DND-41 (cell line): ENCODE results near the gene PLXNC1.

Experiments used
- ATAC-seq: fragments of 200-7000 bp; cut with Tn5 transposase; 3 replicates; pipeline ENCODE4 v1.9.1; 2021; ENCODE audit warnings: low read depth; ENCODE audit not compliant: insufficient read depth
- DNase-seq: peaks from one replicate; pipeline ENCODE4 v3.0.0-alpha.2; 2020
- H2AFZ ChIP-seq: 2 replicates; pipeline ENCODE4 v1.6.0; 2012; ENCODE audit warnings: low read depth, low read length
- H3K27ac ChIP-seq: 2 replicates; pipeline ENCODE4 v1.5.1; 2012; ENCODE audit warnings: low read length, inconsistent platforms
- H3K27me3 ChIP-seq: fragments of 200-600 bp; sonication (generic); 2 replicates; pipeline ENCODE4 v1.6.0; 2012; ENCODE audit warnings: low read length, mild to moderate bottlenecking, inconsistent platforms; ENCODE audit not compliant: insufficient read depth, poor library complexity
- H3K36me3 ChIP-seq: 2 replicates; pipeline ENCODE4 v1.5.1; 2012; ENCODE audit warnings: low read length, inconsistent platforms; ENCODE audit not compliant: insufficient read depth
- H3K4me1 ChIP-seq: 2 replicates; pipeline ENCODE4 v1.5.1; 2012; ENCODE audit warnings: mild to moderate bottlenecking, low read length; ENCODE audit not compliant: insufficient read depth
- H3K4me2 ChIP-seq: 2 replicates; pipeline ENCODE4 v1.6.0; 2012; ENCODE audit warnings: mild to moderate bottlenecking, moderate library complexity, low read length, inconsistent platforms; ENCODE audit not compliant: insufficient read depth
- H3K4me3 ChIP-seq, 2 experiments: fragments of 200-600 bp in 1 of 2; shearing (Covaris generic) in 1 of 2; 2 replicates each; pipeline ENCODE4 v1.5.1; 2012 to 2016; ENCODE audit warnings: inconsistent platforms in 2 of 2, low read length in 2 of 2, mild to moderate bottlenecking in 2 of 2, low read depth in 1 of 2, moderate library complexity in 1 of 2
- H3K79me2 ChIP-seq: 2 replicates; pipeline ENCODE4 v1.6.0; 2012; ENCODE audit warnings: low read length, inconsistent platforms; ENCODE audit not compliant: insufficient read depth
- H3K9ac ChIP-seq: 2 replicates; pipeline ENCODE4 v1.6.0; 2012; ENCODE audit warnings: low read depth, mild to moderate bottlenecking, inconsistent platforms, low read length, moderate library complexity
- H3K9me3 ChIP-seq: 2 replicates; pipeline ENCODE4 v1.5.1; 2012; ENCODE audit warnings: low read length, moderate library complexity, mild to moderate bottlenecking, inconsistent platforms; ENCODE audit not compliant: insufficient read depth, severe bottlenecking
- H4K20me1 ChIP-seq: 2 replicates; pipeline ENCODE4 v1.6.0; 2012; ENCODE audit warnings: low read length; ENCODE audit not compliant: insufficient read depth
- EZH2 ChIP-seq: IDR thresholded peaks from 3 replicates; pipeline ENCODE4 v1.6.1; 2012; ENCODE audit warnings: borderline replicate concordance, low read depth, mild to moderate bottlenecking, moderate library complexity, low read length, inconsistent platforms; ENCODE audit not compliant: severe bottlenecking
- TF ChIP-seq, protein P1 (sequence below): IDR thresholded peaks from 2 replicates; pipeline ENCODE4 v1.5.1; 2012; ENCODE audit warnings: borderline replicate concordance, low read length, moderate library complexity, mild to moderate bottlenecking; ENCODE audit not compliant: poor library complexity, severe bottlenecking; ENCODE audit errors: extremely low read depth

The PLXNC1 gene

DNA sequence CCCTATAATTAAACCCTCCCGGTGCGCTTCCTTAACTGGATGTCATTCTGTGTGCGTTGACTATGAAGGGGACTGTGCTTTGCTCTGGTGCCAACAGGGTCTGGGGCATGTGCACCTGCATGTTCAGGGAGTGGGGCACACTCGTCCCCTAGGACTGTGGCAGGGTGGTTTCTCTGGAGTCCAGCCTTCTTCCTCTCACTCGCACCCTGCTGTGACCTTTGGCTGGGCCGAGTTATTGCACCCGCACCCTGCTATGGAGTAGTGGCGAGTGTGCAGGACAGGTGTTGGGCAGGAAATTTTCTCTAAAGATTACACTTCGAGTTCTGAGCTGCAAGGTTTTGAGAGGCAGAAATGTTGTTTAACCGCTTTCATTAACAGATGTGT, 138.9 kb downstream of the PLXNC1 start:
- no peak for DNase-seq
- Histone ChIP-seq H3K4me2 (no peak overlapping the region), H3K27ac (no peak overlapping the region)

DNA sequence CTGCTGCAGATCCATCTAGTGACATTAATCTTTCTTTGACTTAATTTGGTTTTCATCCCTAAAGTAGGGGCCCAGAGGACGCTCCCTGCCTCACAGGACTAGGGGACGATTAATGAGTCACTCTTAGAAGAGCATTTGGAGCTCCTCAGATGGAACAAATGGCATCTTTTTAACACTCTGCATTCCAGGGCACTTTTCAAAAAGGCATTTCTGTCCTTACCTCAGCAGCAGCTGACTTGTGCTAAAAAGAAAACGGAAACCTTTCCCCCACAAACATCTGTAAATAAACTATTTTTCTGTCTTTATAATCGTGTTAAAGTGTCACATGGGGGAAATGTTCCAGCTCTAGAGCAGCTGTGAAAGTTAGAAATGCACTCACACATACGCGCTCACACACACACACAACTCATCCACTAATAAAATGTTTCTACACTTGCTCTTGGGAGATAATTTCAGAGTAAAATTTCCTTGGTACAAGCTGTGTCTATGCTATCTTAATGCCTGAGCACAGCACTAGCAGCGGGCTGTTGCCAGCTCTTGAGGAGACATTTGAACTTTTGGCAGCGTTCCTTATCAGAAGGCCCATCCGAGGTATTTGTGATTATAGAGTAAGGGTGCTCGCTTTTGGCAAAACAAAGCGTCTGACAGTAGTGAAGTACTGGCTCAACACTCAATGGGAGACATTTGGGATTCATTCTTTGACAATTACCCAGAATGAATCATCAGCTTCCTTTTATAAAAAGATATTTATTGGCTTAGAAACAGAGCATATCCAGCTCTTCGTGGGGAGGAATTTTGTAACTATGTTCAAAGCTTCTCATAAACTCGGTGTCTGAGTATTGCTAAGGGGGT, 141.3 kb downstream of the PLXNC1 start:
- Histone ChIP-seq H2AFZ (no peak overlapping the region), H3K27ac (no peak overlapping the region), H3K9ac (no peak overlapping the region)

More for the DNA sequence above, 138.9 kb downstream of the PLXNC1 start:
- Histone ChIP-seq H2AFZ (no peak overlapping the region), H4K20me1 (no peaks in the 10 kb centered on the region), H3K79me2 (no peaks in the 10 kb centered on the region), H3K9ac (no peak overlapping the region), H3K4me1 (no peaks in the 10 kb centered on the region), H3K27me3 (no peaks in the 10 kb centered on the region), H3K9me3 (no peaks in the 10 kb centered on the region), H3K4me3 (no peak overlapping the region), H3K36me3 (0 out of 2 replicates have a peak, but pooled peaks cover 3% of the 10 kb centered on the region)
- ATAC-seq = no peak
- TF ChIP-seq, protein P1, sequence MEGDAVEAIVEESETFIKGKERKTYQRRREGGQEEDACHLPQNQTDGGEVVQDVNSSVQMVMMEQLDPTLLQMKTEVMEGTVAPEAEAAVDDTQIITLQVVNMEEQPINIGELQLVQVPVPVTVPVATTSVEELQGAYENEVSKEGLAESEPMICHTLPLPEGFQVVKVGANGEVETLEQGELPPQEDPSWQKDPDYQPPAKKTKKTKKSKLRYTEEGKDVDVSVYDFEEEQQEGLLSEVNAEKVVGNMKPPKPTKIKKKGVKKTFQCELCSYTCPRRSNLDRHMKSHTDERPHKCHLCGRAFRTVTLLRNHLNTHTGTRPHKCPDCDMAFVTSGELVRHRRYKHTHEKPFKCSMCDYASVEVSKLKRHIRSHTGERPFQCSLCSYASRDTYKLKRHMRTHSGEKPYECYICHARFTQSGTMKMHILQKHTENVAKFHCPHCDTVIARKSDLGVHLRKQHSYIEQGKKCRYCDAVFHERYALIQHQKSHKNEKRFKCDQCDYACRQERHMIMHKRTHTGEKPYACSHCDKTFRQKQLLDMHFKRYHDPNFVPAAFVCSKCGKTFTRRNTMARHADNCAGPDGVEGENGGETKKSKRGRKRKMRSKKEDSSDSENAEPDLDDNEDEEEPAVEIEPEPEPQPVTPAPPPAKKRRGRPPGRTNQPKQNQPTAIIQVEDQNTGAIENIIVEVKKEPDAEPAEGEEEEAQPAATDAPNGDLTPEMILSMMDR = no peak
- TF ChIP-seq EZH2 = no peak

DNA sequence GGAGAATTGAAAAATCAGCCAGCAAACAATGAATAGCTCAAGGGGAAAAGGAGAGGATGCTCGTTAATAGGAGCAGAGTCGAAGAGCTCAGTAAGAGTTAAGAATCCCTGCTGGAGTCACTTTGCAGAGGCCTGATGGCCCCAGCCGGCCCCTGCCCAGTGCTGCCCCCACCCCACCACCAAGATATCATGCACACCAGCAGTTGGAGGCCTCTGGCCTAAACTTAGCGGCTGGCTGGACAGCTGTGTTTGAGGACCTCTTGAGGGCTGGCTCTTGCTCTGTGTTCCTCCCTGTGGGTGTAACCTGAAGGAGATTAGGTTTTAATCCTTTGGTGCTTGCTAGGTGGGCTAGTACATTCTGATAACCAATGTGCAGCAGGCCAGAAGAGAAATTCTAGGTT, 142.0 kb downstream of the PLXNC1 start:
- Histone ChIP-seq H3K27me3 (no peaks in the 10 kb centered on the region), H3K4me1 (no peaks in the 10 kb centered on the region), H3K9ac (no peak overlapping the region), H2AFZ (no peak overlapping the region), H3K4me2 (no peak overlapping the region), H3K27ac (no peak overlapping the region), H3K4me3 (no peak overlapping the region), H3K36me3 (peaks cover 3% of the 10 kb centered on the region; the same call in 1 of the 2 replicates), H3K79me2 (no peaks in the 10 kb centered on the region), H3K9me3 (no peaks in the 10 kb centered on the region), H4K20me1 (no peaks in the 10 kb centered on the region)
- TF ChIP-seq, protein P1 = no peak
- no peak for TF ChIP-seq EZH2
- DNase-seq (no peak), ATAC-seq (no peak)

More for the DNA sequence above, 141.3 kb downstream of the PLXNC1 start:
- Histone ChIP-seq H3K4me1 (no peaks in the 10 kb centered on the region), H4K20me1 (no peaks in the 10 kb centered on the region), H3K27me3 (no peaks in the 10 kb centered on the region), H3K4me3 (no peak overlapping the region), H3K4me2 (no peak overlapping the region), H3K9me3 (no peaks in the 10 kb centered on the region), H3K36me3 (peaks cover 3% of the 10 kb centered on the region; the same call in 1 of the 2 replicates), H3K79me2 (no peaks in the 10 kb centered on the region)
- no peak for DNase-seq
- ATAC-seq = no peak; the same call in 2 of the 3 replicates
- TF ChIP-seq, protein P1 = no peak
